Melanocyte of skin (primary cell): Measurements from ENCODE around the gene DOCK2. TPM values are rescaled to one million over a fixed set of nuclear protein-coding genes. Genes with fewer than 3 reads are reported as not detected.

Source experiments
- small RNA-seq, 2 donors: library from RNA; depleted of rRNA; stranded (forward); fragments of <200 nt; gene quantifications; one replicate each; pipeline ENCODE3, GENCODE V24; 2012
- total RNA-seq, 2 donors: library from RNA; depleted of rRNA; stranded (reverse); fragments of >200 nt; gene quantifications; 2 replicates each; pipeline ENCODE4 v1.2.3, GENCODE V29; 2012

The DOCK2 gene
- 1 to 10 TPM in 1 of 2 donors, under 1 TPM in 1; 0.69 to 3.0 TPM for total RNA-seq

GRCh38 chr5:169637085-169637548, at the start of gene DOCK2:
TSS of gene DOCK2 (plus strand) at chr5:169637275. CDS start at chr5:169637327, 52 bp downstream.

DNA sequence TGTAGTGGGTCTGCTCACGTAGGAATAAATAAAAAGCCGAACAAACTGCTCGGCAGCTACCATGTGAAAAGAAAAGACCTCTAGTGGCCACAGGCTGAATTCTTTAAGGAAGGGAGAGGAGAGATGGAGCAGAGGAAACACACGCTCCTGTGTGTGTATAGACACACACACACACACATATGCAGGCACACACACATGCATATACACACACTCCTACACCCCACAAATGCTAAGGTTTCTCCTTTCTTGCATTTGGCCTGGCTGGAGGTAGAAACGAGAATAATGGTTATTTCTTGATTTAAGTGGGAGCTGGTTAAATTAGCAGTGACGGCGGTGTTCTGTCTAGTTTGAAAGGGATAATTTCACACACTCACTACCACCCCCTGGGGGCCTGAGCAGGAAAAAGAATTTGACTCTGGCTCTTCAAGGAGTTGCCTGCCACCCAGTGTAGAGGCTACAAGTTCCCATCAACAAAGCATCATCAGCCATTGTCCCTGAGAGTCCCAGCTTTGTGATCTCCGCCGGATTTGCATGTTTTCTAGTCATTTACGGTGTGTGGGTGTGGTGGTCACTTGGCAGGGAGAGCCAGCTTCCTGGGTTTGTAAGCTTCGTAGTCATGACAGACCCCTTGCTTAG, 343.5 kb downstream of the DOCK2 start, which contains the start of gene INSYN2B:
TSS of gene INSYN2B (minus strand) at position 78 of the 636 bp plus-strand sequence. CDS start 96,597 bp downstream, outside the sequence.

GRCh38 chr5:170105642-170106611, 468.9 kb downstream of the DOCK2 start, which contains the start of gene FOXI1:
TSS of gene FOXI1 (plus strand) at chr5:170105897. CDS start at chr5:170105958, 61 bp downstream.

Small RNAs within 50 kb of the gene (small RNA-seq; reads per million reads assigned to genes)
- 0 reads per million in 2 donors for gene MIR378E

Other genes starting within 250 kb of the DOCK2 start
- gene SPDL1, start 53.5 kb upstream of the DOCK2 start, total RNA-seq = 10 to 100 TPM; 15.5 to 29.6 TPM